ENCODE measurements around the gene AMER2. TPM values are rescaled to one million over a fixed set of nuclear protein-coding genes. Genes with fewer than 3 reads are reported as not detected.

AMER2 gene
- total RNA-seq, 1 donor from 2014 or later, result 0.04 TPM

DNA sequence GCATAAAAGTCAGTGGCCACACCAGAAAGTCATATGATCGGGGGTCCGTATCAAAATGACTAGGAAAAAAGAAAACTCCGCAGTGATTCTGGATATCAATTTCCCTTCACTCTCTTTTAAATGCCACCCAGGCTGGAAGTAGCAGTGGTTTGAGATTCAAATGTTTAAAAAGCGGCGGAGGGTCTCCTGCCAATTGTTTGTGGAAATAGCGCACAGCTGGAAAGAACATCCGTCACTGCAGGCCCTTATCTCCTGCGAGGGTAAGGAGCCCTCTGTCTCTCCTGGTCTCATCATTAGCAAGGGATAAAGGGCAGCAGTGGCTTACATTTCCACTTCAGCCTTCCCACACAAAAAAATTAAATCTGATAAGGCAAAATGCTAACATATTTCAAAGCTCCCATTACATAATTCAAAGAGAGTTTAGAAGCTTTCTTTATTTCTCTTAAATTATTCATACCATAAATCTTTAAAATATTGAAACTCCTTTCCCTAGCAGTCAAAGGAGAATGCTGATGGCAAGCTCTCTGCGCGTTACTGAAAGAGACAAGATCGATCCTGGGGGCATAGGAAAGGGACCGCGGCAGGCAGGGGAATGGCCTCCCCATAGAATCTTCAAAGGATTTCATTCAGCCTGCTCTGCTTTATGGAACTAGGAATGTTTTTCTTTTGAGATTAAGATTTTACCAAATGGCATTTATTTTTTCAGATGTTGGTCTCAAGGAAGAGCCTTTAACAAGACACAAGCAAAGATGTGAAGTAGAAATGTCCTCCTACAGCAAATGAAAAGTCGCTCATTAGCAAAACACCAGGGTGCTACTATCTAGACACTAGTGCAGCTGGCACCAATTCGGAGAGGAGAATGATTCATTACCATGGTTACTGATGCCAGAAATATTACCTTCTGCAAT lies 35.0 kb downstream of the AMER2 start:
- peaks cover 5% of the 10 kb centered on the region for H3K27me3 ChIP-seq (ENCODE audit: control insufficient read depth, insufficient read depth, low read length)
- H3K4me3 ChIP-seq (ENCODE audit: low read depth, low read length), result no peak overlapping the region
- TF ChIP-seq, protein P1, sequence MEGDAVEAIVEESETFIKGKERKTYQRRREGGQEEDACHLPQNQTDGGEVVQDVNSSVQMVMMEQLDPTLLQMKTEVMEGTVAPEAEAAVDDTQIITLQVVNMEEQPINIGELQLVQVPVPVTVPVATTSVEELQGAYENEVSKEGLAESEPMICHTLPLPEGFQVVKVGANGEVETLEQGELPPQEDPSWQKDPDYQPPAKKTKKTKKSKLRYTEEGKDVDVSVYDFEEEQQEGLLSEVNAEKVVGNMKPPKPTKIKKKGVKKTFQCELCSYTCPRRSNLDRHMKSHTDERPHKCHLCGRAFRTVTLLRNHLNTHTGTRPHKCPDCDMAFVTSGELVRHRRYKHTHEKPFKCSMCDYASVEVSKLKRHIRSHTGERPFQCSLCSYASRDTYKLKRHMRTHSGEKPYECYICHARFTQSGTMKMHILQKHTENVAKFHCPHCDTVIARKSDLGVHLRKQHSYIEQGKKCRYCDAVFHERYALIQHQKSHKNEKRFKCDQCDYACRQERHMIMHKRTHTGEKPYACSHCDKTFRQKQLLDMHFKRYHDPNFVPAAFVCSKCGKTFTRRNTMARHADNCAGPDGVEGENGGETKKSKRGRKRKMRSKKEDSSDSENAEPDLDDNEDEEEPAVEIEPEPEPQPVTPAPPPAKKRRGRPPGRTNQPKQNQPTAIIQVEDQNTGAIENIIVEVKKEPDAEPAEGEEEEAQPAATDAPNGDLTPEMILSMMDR (IDR thresholded peaks at IDR 0.05; ENCODE audit: insufficient read depth, low read length, poor library complexity, severe bottlenecking), result no peak
- no peaks in the 10 kb centered on the region for H3K36me3 ChIP-seq (ENCODE audit: control insufficient read depth, insufficient read depth, low read length)
- no peak for DNase-seq (ENCODE audit: low read depth)

DNA sequence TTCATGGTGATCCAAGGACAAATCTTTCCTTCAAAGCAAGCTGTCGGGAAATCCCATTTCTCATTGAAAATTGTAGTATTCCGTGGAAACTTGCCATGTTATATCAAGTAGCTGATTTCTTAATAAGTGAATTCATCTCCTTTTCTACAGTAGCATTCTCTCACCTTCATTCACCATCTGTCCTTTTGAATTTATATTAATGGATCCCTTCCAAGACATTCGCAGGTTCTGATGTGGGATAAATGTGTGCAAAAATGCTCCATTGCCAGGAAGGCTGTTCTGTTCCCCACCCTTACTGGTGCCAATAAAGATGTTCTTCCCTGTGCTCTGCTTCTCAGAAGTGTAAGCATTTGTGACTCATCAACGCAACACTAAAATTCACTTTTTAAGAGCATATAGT lies 36.2 kb downstream of the AMER2 start:
- Histone ChIP-seq H3K4me3 (ENCODE audit: low read depth, low read length) (no peak overlapping the region), H3K27me3 (ENCODE audit: control insufficient read depth, insufficient read depth, low read length) (peaks cover 5% of the 10 kb centered on the region), H3K36me3 (ENCODE audit: control insufficient read depth, insufficient read depth, low read length) (no peaks in the 10 kb centered on the region)
- no peak for DNase-seq (ENCODE audit: low read depth)
- TF ChIP-seq, protein P1 (IDR thresholded peaks at IDR 0.05; ENCODE audit: insufficient read depth, low read length, poor library complexity, severe bottlenecking), result no peak

DNA sequence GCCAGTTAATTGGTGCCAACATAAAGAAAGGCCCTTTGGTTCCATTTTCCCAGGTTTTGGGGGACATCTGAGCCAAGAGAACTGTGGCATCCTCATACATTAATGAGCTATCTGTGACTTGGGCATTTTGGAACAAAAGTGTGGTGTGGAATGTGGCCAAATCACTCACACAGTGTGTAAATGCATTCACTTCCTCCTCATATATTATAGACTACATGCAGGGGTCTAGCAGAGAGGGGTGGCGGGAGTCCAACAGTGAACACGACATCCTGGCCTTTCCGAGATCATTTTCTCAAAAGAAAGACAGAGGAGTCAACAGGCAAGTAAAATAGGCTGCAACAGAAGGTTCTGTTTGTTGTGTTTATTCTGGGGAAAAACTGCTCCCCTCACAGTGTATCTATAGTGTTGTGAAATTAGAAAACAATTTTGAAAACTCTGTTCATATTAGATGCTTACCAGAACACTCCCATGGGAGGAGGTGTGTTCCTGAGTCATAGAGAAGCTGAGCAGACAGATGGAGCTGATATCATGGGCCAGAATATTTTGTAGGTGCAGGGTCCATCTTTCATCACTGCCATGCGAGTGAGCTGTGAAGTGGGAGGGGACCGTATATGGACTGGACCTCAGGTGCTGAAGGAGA lies 39.2 kb downstream of the AMER2 start:
- DNase-seq (ENCODE audit: low read depth), result no peak
- H3K36me3 ChIP-seq (ENCODE audit: control insufficient read depth, insufficient read depth, low read length), result no peaks in the 10 kb centered on the region
- peaks cover 5% of the 10 kb centered on the region for H3K27me3 ChIP-seq (ENCODE audit: control insufficient read depth, insufficient read depth, low read length)
- H3K4me3 ChIP-seq (ENCODE audit: low read depth, low read length), result no peak overlapping the region
- TF ChIP-seq, protein P1 (IDR thresholded peaks at IDR 0.05; ENCODE audit: insufficient read depth, low read length, poor library complexity, severe bottlenecking), result no peak

DNA sequence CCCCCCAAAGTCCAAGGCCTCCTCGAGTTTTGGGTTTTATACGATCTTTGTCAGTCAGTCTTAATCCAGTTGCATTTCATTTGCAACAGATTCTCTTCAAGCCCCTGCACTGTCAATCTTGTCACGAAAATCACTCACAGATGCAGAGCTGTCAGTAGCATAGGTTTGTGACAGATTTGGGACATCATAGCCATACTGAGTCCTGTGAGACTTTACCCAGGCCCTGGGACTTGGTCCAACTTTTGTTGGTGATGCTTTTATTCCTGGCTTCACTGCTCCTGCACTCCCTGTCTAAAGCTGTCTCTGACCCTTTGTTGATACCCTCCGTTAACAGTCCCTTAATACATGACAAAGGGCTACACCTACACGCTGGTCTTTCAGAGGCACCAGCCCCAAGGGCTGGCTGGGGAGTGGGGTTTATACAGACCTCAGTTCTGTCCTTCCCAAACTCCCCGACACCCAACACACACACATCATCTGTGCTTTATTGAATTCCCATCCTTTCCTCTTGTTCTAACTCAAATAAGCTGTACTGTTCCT lies 40.1 kb downstream of the AMER2 start:
- TF ChIP-seq, protein P1 (IDR thresholded peaks at IDR 0.05; ENCODE audit: insufficient read depth, low read length, poor library complexity, severe bottlenecking), result no peak
- H3K27me3 ChIP-seq (ENCODE audit: control insufficient read depth, insufficient read depth, low read length), result peaks cover 3% of the 10 kb centered on the region
- DNase-seq (ENCODE audit: low read depth), result no peak
- H3K36me3 ChIP-seq (ENCODE audit: control insufficient read depth, insufficient read depth, low read length), result no peaks in the 10 kb centered on the region
- H3K4me3 ChIP-seq (ENCODE audit: low read depth, low read length), result no peak overlapping the region

DNA sequence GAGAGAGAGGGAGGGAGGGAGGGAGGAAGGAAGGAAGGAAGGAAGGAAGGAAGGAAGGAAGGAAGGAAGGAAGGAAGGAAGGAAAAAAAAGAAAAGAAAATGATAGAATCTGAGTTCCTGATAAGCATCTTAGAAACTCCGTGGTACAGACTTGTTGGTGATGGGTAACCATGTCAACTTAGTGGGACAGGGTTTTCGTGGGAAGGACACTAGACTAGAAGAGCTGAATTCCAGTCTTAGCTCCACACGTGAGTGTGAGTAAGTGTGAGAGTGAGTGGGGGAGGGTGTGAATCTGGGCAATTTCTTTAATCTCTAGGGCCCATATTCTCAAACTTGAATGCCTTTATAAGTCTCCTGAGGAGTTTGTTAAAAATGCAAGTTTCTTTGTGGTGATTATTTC lies 41.1 kb downstream of the AMER2 start:
- no peaks in the 10 kb centered on the region for H3K36me3 ChIP-seq (ENCODE audit: control insufficient read depth, insufficient read depth, low read length)
- TF ChIP-seq, protein P1 (IDR thresholded peaks at IDR 0.05; ENCODE audit: insufficient read depth, low read length, poor library complexity, severe bottlenecking), result no peak
- H3K27me3 ChIP-seq (ENCODE audit: control insufficient read depth, insufficient read depth, low read length), result no peaks in the 10 kb centered on the region
- no peak overlapping the region for H3K4me3 ChIP-seq (ENCODE audit: low read depth, low read length)
- no peak for DNase-seq (ENCODE audit: low read depth)

Measured in kidney epithelial cell (primary cell).